ENCODE results near the gene C2CD2L.

DNA sequence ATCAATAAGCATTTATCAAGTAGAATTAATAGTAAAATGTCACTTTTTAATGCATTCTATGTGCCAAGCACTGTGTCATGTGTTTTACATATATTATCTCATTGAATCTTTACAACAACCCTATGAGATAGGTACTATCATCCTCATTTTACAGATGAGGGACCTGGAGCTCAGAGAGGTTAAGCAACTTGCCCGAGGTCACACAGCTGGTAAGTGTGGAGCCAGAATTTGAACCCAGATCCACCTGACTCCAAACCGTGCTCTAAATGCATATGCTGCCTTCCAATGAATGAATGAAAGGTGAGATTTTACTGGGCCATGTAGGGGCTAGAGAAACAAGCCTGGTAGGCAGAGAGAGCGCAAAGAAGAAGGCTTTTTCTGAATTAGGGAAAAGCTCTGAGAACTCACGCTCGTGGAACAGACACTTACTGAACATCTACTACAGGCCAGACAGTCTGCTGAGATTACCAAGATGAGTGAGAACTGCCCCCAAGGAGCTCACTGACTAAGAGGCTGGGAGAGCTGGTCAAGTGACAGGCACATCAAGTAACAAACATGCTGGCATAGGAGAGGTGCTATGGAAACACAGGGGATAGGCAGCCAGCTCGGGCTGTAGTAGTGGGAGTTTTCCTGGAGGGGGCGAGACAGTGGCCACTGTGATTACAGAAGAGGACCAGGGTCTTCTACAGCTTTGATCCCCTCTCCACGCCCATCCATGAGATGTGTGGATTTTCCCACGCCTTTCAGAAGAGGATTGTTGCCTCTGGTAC lies 46.1 kb downstream of the C2CD2L start:
- TF ChIP-seq, protein P1, sequence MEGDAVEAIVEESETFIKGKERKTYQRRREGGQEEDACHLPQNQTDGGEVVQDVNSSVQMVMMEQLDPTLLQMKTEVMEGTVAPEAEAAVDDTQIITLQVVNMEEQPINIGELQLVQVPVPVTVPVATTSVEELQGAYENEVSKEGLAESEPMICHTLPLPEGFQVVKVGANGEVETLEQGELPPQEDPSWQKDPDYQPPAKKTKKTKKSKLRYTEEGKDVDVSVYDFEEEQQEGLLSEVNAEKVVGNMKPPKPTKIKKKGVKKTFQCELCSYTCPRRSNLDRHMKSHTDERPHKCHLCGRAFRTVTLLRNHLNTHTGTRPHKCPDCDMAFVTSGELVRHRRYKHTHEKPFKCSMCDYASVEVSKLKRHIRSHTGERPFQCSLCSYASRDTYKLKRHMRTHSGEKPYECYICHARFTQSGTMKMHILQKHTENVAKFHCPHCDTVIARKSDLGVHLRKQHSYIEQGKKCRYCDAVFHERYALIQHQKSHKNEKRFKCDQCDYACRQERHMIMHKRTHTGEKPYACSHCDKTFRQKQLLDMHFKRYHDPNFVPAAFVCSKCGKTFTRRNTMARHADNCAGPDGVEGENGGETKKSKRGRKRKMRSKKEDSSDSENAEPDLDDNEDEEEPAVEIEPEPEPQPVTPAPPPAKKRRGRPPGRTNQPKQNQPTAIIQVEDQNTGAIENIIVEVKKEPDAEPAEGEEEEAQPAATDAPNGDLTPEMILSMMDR (IDR thresholded peaks at IDR 0.05), result no peak
- TF ChIP-seq OVOL2 (CRISPR knock-in tag; IDR thresholded peaks at IDR 0.05; ENCODE audit: borderline replicate concordance), result no peak
- no peak for TF ChIP-seq GABPB1 (CRISPR knock-in tag; IDR thresholded peaks at IDR 0.05)
- TF ChIP-seq KAT7 (CRISPR knock-in tag; IDR thresholded peaks at IDR 0.05; ENCODE audit: borderline replicate concordance), result no peak
- TF ChIP-seq, protein P2, sequence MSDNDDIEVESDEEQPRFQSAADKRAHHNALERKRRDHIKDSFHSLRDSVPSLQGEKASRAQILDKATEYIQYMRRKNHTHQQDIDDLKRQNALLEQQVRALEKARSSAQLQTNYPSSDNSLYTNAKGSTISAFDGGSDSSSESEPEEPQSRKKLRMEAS (CRISPR knock-in tag; IDR thresholded peaks at IDR 0.05), result no peak
- TF ChIP-seq SMAD4 (CRISPR knock-in tag; IDR thresholded peaks at IDR 0.05), result no peak
- TF ChIP-seq CREB1 (CRISPR knock-in tag; IDR thresholded peaks at IDR 0.05), result no peak
- TF ChIP-seq ZMAT4 (CRISPR knock-in tag; IDR thresholded peaks at IDR 0.05), result no peak
- no peak for TF ChIP-seq ATF6 (CRISPR knock-in tag; IDR thresholded peaks at IDR 0.05)
- no peak for TF ChIP-seq JUN (CRISPR knock-in tag; IDR thresholded peaks at IDR 0.05)
